Measurements from ENCODE around the gene ITGB8.

Gene ITGB8

GRCh38 chr7:20307901-20308300, 22.8 kb upstream of the ITGB8 start:
- DNase-seq (ENCODE audit: low read depth in 2 of 2), result no peak

DNA sequence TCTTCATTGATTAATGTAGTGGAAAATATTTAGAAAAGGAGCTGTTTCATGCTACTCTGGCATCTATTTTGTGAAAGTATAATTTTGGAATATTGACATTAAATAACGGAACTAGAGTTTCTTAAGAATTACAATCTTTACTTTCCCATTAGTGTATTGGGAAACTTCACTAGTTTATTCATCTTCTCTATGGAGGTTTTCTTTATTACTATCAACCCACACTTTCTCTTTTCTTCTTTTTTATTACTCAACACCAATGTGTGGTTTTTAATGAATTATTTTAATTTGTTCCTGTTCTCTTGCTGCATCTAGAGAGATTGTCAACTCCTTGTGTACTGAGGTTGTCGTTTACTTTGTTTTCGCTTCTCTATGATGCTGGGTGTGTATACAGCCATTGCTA, 20.4 kb upstream of the ITGB8 start:
- DNase-seq (ENCODE audit: low read depth in 2 of 2), result no peak

GRCh38 chr7:20310963-20311742, 19.5 kb upstream of the ITGB8 start:
- DNase-seq (ENCODE audit: low read depth in 2 of 2), result no peak

GRCh38 chr7:20311743-20312042, 19.0 kb upstream of the ITGB8 start:
- DNase-seq (ENCODE audit: low read depth in 2 of 2), result no peak

GRCh38 chr7:20312562-20312961, 18.1 kb upstream of the ITGB8 start:
- no peak for DNase-seq (ENCODE audit: low read depth in 2 of 2)

DNA sequence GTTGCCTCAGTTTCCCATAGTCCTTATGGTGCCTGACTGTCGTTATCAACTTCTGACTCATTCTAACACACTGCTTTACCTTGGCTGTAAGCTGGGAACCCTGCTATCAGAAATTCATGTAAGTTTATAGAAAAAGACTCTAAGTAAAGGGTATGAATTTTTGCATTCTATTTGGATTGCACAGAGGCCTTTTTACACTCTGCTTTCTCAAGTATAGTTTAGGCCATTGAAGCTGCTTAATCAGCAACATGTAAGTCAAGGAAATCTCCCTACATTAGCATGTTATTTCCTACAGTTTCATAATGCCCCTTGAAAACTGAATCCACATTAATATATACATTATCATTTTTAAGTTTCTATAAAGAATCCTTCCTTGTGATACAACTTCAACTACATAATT, 17.1 kb upstream of the ITGB8 start:
- DNase-seq (ENCODE audit: low read depth in 2 of 2), result no peak

DNA sequence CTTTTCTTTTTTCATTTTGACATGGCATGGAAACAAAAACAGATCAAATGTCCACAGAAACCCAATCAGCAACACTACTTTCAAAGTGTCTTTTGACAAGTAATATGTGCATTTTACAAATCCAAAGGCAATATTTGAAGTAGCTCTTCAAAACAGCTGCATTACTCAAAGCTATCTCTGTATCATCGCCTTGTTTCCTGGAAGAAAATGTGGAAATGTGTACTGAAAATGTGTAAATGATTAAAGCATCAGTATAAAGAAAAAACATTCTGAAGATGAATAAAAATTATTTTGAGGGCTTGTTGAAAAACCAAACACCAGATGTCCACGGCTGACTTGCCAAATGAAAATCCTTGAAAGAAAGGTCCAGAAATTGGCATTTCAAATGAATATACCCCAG, 16.5 kb upstream of the ITGB8 start:
- DNase-seq (ENCODE audit: low read depth in 2 of 2), result no peak

DNA sequence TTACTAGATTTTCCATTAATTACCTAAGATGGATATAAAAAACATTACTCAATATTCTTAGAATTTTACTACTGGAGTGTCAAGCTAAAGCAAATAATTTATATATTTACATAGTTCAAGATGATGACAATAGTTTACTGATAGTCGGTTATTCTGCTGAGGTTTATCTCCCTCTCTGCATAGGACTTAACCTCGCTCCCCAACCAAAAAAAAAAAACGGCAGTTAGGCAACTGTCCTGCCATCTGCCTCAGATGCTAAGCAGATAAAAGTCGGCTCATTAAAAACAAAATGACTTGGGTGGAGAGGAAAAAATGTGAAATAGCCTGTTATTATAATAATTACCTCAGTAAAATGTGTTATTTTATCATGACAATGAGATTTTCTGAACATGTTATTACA, 14.0 kb upstream of the ITGB8 start:
- no peak for DNase-seq (ENCODE audit: low read depth in 2 of 2)

- no peak for DNase-seq (ENCODE audit: low read depth in 2 of 2)
Observed at GRCh38 chr7:20317413-20317812, 13.3 kb upstream of the ITGB8 start.

- DNase-seq (ENCODE audit: low read depth in 2 of 2), result no peak
Observed at GRCh38 chr7:20318933-20319332, 11.8 kb upstream of the ITGB8 start.

- no peak for DNase-seq (ENCODE audit: low read depth in 2 of 2)
Observed at GRCh38 chr7:20320322-20320721, 10.4 kb upstream of the ITGB8 start.

- DNase-seq (ENCODE audit: low read depth in 2 of 2), result no peak
Observed at GRCh38 chr7:20320786-20321185, 9.9 kb upstream of the ITGB8 start.

DNA sequence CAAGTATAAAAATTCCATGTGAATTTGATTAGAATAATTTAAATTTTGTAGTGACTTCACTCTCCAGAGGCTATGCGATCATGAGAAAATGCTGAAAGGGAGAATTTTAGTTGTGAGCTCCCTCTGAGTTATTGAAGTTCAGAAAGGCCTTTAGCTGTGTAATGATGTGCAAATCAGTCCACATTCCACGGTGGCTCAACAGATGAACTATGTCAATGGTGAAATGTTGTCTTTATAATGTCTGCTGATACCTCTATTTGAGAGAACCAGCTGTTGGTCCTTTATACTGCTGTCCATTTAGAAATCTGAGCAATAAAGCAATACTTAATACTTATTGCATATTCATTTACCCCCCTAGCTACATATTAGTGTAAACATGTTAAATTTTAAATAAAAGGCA, 7.1 kb upstream of the ITGB8 start:
- no peak for DNase-seq (ENCODE audit: low read depth in 2 of 2)

DNA sequence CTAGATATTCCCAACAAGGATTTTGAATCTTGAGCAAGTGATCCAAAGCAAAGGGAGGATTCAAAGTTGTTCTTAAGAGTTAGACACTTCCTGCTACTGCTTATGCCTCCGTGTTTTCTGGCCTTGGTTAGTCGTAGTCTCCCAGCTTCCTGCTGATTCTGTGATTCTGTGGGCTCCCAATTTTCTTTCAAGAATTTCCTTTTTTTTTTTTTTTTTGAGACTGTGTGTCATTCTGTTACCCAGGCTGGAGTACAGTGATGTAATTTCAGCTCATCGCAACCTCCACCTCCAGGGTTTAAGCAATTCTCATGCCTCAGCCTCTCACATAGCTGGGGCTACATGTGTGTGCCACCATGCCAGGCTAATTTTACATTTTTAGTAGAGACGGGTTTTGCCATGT, 4.4 kb upstream of the ITGB8 start:
- DNase-seq (ENCODE audit: low read depth in 2 of 2), result no peak

GRCh38 chr7:20327055-20327454, 3.6 kb upstream of the ITGB8 start:
- no peak for DNase-seq (ENCODE audit: low read depth in 2 of 2)

- DNase-seq (ENCODE audit: low read depth in 2 of 2), result no peak
Observed at GRCh38 chr7:20328027-20328426, 2.7 kb upstream of the ITGB8 start.

GRCh38 chr7:20328692-20329091, 2.0 kb upstream of the ITGB8 start:
- DNase-seq (ENCODE audit: low read depth in 2 of 2), result no peak

DNA sequence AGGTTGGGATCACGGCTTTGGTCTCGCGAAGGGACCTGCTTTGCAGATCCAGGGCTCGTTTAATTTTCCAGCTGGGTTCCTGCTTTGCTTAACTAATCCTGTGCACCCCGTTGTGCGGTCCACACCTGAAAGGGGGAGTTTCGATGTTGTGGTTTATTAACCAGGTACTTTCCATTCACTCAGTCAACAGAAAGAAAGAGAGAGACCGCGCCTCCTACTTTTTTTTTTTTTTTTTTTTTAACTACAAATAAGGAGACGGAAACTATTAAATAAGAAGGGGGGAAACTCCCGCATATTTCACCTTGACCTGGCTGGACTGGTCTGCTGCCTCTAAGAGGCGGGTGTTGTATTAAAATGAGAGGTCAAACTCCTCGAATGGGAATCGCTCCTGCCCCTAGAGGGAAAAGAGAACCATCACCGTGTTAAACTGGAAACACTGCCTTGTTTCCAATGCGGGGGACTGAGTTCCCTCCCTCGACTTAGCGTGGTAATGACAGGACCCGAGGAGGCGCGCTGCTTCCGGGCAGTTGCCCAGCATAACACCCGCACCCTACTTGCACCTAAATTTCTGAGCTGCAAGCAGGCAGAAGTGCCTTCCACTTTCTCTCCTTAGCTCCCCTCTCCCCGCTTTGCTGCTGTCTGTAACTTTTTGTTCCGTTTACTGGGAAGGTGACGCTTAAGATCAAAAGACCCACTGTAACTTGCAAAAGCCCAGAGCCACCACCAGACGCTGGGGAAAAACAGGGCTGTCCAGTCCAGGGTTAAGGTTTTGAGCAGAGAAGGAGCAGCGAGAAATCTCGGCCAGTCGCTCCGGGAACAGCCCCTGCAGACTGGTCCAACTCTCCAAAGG, 1.1 kb upstream of the ITGB8 start:
- DNase-seq (ENCODE audit: low read depth in 2 of 2), result no peak

DNA sequence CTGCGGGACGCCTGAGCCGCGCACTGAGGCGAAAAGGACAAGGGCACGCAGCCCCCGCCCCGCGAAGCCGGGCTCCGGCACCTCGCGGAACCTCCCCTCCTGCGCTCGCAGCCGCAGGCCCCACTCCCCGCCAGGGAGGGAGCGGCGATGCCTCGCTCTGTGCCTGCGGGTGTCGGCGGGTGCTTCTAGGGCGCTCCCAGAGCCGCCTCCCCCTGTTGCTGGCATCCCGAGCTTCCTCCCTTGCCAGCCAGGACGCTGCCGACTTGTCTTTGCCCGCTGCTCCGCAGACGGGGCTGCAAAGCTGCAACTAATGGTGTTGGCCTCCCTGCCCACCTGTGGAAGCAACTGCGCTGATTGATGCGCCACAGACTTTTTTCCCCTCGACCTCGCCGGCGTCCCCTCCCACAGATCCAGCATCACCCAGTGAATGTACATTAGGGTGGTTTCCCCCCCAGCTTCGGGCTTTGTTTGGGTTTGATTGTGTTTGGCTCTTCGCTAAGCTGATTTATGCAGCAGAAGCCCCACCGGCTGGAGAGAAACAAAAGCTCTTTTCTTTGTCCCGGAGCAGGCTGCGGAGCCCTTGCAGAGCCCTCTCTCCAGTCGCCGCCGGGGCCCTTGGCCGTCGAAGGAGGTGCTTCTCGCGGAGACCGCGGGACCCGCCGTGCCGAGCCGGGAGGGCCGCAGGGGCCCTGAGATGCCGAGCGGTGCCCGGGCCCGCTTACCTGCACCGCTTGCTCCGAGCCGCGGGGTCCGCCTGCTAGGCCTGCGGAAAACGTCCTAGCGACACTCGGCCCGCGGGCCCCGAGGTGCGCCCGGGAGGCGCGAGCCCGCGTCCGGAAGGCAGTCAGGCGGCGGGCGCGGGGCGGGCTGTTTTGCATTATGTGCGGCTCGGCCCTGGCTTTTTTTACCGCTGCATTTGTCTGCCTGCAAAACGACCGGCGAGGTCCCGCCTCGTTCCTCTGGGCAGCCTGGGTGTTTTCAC, 519 bp downstream of the ITGB8 start:
- DNase-seq (ENCODE audit: low read depth in 2 of 2), result no peak

DNA sequence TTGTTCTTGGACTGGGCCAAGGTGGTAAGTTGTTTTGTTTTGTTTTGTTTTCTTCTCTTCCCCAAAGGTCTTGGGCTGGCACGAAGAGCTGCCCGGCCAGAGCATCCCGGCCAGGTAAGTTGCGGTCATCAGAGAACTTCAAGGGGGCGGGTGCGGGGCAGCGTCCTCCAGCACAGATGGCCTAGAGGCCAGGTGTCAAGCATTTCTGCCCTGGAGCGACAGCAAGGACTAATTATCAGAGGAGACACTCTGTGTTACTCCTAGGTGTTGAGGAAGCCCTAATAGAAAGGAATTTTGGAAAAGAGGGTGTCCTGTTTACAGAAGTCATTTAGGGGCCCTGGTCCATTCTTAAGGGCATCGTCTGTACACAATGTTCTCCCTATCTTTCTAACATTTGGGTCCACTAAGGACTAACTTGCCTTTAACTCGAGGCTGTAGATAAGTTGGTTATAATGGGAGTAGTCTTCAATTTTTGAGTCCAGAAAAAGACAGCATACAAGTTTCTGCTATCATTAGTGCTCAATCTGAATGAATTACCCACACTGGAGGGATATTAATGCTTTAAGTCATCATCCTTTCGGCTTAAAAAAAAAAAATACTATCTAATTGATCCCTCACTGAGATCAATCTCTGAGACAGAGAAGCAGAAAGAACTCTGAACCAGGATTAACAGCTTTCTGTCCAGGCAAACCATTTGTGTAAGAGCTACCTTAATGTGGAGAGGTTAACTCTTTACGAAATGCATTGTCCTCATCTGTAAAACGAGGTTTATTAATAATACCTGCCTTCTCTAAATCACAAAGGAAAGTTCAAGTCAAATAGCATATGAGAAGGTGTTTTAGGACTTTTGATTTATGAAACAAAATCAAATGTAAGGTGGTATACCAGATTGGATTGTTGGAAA, 1.5 kb downstream of the ITGB8 start:
- DNase-seq (ENCODE audit: low read depth in 2 of 2), result no peak

GRCh38 chr7:20338285-20338684, 7.6 kb downstream of the ITGB8 start:
- no peak for DNase-seq (ENCODE audit: low read depth in 2 of 2)
